Measurements from ENCODE around the gene CADPS. TPM values are rescaled to one million over a fixed set of nuclear protein-coding genes. Genes with fewer than 3 reads are reported as not detected.

CADPS gene
- total RNA-seq, 1 experiment from 2014 or later = not detected

DNA sequence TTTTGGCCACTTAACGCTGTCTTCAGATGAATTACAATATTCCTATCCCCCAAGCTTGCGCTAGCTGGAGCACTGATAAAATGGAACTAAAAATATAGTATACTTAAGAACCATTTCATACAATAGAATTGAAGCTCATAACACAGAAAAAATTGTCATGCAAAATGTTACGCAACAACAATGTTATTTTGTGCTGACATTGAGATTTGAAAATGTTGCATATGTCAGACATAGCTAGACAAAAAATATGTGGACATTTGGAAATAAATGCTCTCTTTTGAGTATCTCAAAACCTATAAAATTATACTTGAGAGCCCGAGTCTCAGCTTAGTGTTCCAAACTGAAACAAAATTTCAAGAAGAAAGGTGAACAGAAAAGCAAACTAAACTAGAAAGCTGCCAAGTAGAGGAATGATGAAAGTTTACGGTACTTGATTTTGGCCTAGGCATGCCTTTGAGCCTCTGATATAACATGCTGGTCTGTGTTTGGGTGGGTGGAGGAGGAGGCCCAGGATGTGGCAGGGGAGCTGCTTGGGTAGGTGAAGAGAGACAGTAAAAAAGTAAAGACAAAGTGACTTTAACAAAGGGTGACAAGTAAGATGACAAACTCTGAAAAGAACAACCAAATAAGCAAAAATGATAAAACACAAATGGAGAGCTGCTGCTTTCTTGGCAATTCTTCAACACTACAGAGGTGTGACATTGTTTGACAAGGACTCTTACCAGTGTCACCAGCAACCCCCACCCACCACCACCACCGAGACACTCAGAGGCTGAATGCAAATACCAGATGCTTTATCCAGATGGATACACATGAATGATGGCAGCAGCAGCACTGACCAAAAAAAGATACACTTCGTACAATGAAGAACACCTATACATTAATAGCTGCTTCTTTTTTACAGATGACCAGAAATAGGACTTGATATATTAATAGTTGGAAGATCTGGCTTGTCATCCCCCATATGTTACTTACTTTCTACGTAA lies 372.6 kb downstream of the CADPS start:
- Histone ChIP-seq H3K9me3 (ENCODE audit: insufficient read depth, low read depth) (no peaks in the 10 kb centered on the region), H3F3A (ENCODE audit: insufficient read depth, low read depth) (no peaks in the 10 kb centered on the region), H3K9me2 (ENCODE audit: insufficient read depth) (no peaks in the 10 kb centered on the region), H4K20me1 (ENCODE audit: insufficient read depth) (no peaks in the 10 kb centered on the region), H3K79me2 (ENCODE audit: low read depth) (no peaks in the 10 kb centered on the region), H2AFZ (no peak overlapping the region), H3K27me3 (ENCODE audit: insufficient read depth, low read depth) (peaks cover 30% of the 10 kb centered on the region), H3K4me1 (replicated peaks; ENCODE audit: insufficient read depth) (no peaks in the 10 kb centered on the region), H3K27ac (no peak overlapping the region), H3K36me3 (ENCODE audit: low read depth) (no peaks in the 10 kb centered on the region), H3K4me3 (no peak overlapping the region), H3K4me2 (no peak overlapping the region)
- ChIA-PET POLR2A (ENCODE audit: unreplicated experiment) (no interaction called here), CTCF (no interaction called here)
- TF ChIP-seq EZH2 (IDR thresholded peaks at IDR 0.05; ENCODE audit: low read depth) = no peak
- TF ChIP-seq, protein P1, sequence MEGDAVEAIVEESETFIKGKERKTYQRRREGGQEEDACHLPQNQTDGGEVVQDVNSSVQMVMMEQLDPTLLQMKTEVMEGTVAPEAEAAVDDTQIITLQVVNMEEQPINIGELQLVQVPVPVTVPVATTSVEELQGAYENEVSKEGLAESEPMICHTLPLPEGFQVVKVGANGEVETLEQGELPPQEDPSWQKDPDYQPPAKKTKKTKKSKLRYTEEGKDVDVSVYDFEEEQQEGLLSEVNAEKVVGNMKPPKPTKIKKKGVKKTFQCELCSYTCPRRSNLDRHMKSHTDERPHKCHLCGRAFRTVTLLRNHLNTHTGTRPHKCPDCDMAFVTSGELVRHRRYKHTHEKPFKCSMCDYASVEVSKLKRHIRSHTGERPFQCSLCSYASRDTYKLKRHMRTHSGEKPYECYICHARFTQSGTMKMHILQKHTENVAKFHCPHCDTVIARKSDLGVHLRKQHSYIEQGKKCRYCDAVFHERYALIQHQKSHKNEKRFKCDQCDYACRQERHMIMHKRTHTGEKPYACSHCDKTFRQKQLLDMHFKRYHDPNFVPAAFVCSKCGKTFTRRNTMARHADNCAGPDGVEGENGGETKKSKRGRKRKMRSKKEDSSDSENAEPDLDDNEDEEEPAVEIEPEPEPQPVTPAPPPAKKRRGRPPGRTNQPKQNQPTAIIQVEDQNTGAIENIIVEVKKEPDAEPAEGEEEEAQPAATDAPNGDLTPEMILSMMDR (conservative IDR thresholded peaks at IDR 0.05) = no peak
- BruUV-seq (replicated peaks) = no TSS peak
- intact Hi-C loops (cut with micrococcal nuclease; ENCODE audit: unreplicated experiment) = no loop called here
- DNase-seq = no peak

DNA sequence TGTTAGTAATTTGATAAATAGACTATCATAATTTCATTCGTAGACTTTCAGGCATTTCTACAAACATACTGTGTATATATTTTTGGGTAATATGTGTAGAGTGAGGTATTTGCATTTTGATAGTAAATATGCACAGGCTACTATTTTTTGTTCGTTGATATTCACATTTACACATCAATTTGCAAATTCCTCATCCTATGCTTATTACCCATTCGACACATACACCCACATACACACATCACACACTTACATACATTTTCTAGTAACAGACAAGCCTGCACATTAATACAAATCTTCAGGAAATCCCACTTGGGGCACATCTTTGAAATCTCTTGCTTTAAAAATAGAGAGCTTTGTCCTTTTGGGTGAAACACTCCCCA lies 373.9 kb downstream of the CADPS start:
- ChIA-PET POLR2A (ENCODE audit: unreplicated experiment) (no interaction called here), CTCF (no interaction called here)
- H3K9me2 ChIP-seq (ENCODE audit: insufficient read depth) = no peaks in the 10 kb centered on the region
- H3K27me3 ChIP-seq (ENCODE audit: insufficient read depth, low read depth) = peaks cover 31% of the 10 kb centered on the region
- H3K9me3 ChIP-seq (ENCODE audit: insufficient read depth, low read depth) = no peaks in the 10 kb centered on the region
- intact Hi-C loops (cut with micrococcal nuclease; ENCODE audit: unreplicated experiment) = no loop called here
- no peaks in the 10 kb centered on the region for H4K20me1 ChIP-seq (ENCODE audit: insufficient read depth)
- DNase-seq = no peak
- no peaks in the 10 kb centered on the region for H3F3A ChIP-seq (ENCODE audit: insufficient read depth, low read depth)
- H3K36me3 ChIP-seq (ENCODE audit: low read depth) = no peaks in the 10 kb centered on the region
- no peak overlapping the region for H3K4me3 ChIP-seq
- H3K4me1 ChIP-seq (replicated peaks; ENCODE audit: insufficient read depth) = no peaks in the 10 kb centered on the region
- BruUV-seq (replicated peaks) = no TSS peak
- no peak overlapping the region for H3K27ac ChIP-seq
- no peak overlapping the region for H3K4me2 ChIP-seq
- no peak overlapping the region for H2AFZ ChIP-seq
- TF ChIP-seq, protein P1 (conservative IDR thresholded peaks at IDR 0.05) = no peak
- no peak for TF ChIP-seq EZH2 (IDR thresholded peaks at IDR 0.05; ENCODE audit: low read depth)
- H3K79me2 ChIP-seq (ENCODE audit: low read depth) = no peaks in the 10 kb centered on the region

DNA sequence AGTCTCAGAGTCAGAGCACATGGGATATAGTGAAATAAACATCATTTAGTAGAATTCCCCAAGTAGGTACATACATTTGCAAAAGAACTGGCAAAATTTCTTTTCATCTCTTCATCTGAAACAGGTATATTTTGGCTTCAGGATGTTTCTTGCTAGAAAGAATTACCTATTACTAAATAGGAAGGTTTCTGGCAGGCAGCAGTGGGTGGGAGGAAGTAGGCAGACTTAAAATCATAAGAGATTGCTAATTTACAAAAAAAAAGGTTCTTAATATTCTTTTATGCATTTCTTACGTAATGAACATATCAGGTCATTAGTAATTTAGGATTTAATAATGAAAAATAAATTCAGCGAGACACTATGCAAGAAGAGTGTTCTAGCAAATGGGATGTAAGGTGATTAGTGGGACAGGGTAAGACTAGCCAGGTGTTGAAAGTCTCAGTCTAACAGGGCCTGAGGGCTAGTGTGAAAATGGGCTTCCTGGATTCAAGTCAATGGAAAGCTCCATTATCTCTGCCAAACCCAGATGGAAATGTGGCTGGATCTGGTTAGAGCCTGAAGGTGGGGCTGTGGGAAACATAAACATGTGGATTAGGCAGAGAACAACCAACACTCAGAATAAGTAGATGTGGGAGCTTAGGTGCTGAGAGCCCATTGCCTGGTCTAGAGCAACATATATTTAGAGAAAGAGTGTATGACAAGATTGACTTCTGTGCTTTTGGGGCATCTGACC lies 374.5 kb downstream of the CADPS start:
- no peaks in the 10 kb centered on the region for H3F3A ChIP-seq (ENCODE audit: insufficient read depth, low read depth)
- no peaks in the 10 kb centered on the region for H4K20me1 ChIP-seq (ENCODE audit: insufficient read depth)
- TF ChIP-seq, protein P1 (conservative IDR thresholded peaks at IDR 0.05) = no peak
- TF ChIP-seq EZH2 (IDR thresholded peaks at IDR 0.05; ENCODE audit: low read depth) = no peak
- no peaks in the 10 kb centered on the region for H3K9me3 ChIP-seq (ENCODE audit: insufficient read depth, low read depth)
- ChIA-PET POLR2A (ENCODE audit: unreplicated experiment) (no interaction called here), CTCF (no interaction called here)
- BruUV-seq (replicated peaks) = no TSS peak
- H3K4me3 ChIP-seq = no peak overlapping the region
- no peaks in the 10 kb centered on the region for H3K36me3 ChIP-seq (ENCODE audit: low read depth)
- H3K4me2 ChIP-seq = no peak overlapping the region
- H3K79me2 ChIP-seq (ENCODE audit: low read depth) = no peaks in the 10 kb centered on the region
- intact Hi-C loops (cut with micrococcal nuclease; ENCODE audit: unreplicated experiment) = no loop called here
- H2AFZ ChIP-seq = no peak overlapping the region
- no peaks in the 10 kb centered on the region for H3K4me1 ChIP-seq (replicated peaks; ENCODE audit: insufficient read depth)
- H3K27me3 ChIP-seq (ENCODE audit: insufficient read depth, low read depth) = peaks cover 31% of the 10 kb centered on the region
- no peak overlapping the region for H3K27ac ChIP-seq
- DNase-seq = no peak
- H3K9me2 ChIP-seq (ENCODE audit: insufficient read depth) = no peaks in the 10 kb centered on the region

Measured in PC-9 (cell line).